Astrocyte (in vitro differentiated cells and primary cell): Measurements from ENCODE around the gene IFNAR1.

Experiments used
- EZH2 ChIP-seq: IDR thresholded peaks from 2 replicates; pipeline ENCODE4 v1.6.1; 2012; ENCODE audit warnings: mild to moderate bottlenecking, low read length, inconsistent platforms; ENCODE audit not compliant: insufficient read depth
- TF ChIP-seq, protein P1 (sequence below): IDR thresholded peaks from 2 replicates; pipeline ENCODE4 v1.5.1; 2011; ENCODE audit warnings: low read depth, mild to moderate bottlenecking, inconsistent platforms, low read length, moderate library complexity; ENCODE audit not compliant: insufficient read depth

DNA sequence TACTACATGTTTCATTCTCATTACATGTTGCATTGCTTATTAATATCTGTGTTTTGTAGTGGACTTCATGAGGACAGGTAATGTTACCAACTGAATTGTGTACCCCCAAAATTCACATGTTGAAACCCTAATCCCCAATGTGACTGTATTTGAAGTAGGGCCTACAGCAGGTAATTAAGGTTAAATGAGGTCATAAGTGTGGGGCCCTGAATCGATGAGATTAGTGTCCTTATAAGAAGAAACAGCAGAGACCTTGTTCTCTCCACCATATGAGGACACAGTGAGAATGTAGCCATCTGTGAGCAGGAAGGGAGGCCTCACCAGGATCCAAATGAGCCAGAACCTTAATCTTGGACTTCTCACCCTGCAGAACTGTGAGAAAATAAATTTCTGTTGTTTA is 15.0 kb upstream of the IFNAR1 start:
- TF ChIP-seq, protein P1, sequence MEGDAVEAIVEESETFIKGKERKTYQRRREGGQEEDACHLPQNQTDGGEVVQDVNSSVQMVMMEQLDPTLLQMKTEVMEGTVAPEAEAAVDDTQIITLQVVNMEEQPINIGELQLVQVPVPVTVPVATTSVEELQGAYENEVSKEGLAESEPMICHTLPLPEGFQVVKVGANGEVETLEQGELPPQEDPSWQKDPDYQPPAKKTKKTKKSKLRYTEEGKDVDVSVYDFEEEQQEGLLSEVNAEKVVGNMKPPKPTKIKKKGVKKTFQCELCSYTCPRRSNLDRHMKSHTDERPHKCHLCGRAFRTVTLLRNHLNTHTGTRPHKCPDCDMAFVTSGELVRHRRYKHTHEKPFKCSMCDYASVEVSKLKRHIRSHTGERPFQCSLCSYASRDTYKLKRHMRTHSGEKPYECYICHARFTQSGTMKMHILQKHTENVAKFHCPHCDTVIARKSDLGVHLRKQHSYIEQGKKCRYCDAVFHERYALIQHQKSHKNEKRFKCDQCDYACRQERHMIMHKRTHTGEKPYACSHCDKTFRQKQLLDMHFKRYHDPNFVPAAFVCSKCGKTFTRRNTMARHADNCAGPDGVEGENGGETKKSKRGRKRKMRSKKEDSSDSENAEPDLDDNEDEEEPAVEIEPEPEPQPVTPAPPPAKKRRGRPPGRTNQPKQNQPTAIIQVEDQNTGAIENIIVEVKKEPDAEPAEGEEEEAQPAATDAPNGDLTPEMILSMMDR = no peak
- TF ChIP-seq EZH2 = no peak
